ENCODE results near the gene CTBS.

- no peak for TF ChIP-seq TEAD4 (CRISPR knock-in tag; IDR thresholded peaks at IDR 0.05)
- TF ChIP-seq CTCF (IDR thresholded peaks at IDR 0.05): no peak
- no peak for TF ChIP-seq GRHL2 (CRISPR knock-in tag; IDR thresholded peaks at IDR 0.05; ENCODE audit: insufficient replicate concordance, severe bottlenecking)
- TF ChIP-seq ARID4B (CRISPR knock-in tag; IDR thresholded peaks at IDR 0.05; ENCODE audit: borderline replicate concordance): no peak
- no peak for TF ChIP-seq NR1H2 (CRISPR knock-in tag; IDR thresholded peaks at IDR 0.05)
- no peak for TF ChIP-seq IRF2 (CRISPR knock-in tag; IDR thresholded peaks at IDR 0.05; ENCODE audit: borderline replicate concordance, low read depth)
- TF ChIP-seq SP1 (CRISPR knock-in tag; conservative IDR thresholded peaks at IDR 0.05): no peak
- TF ChIP-seq STAT6 (CRISPR knock-in tag; conservative IDR thresholded peaks at IDR 0.05; ENCODE audit: low read depth): no peak
Observed at GRCh38 chr1:84569216-84569615, 5.0 kb downstream of the CTBS start.

All from WTC11 (cell line).